Activated naive CD4-positive, alpha-beta T cell treated with anti-CD3 and anti-CD28 coated beads, Interleukin-2, amount 10 ng/mL, durations not matched to agents 7 days and 5 days (primary cell): ENCODE measurements around the gene RNF212.

Experiments used
- CTCF ChIA-PET: fragments of 350-600 bp; sonication (Branson Sonifier 250); formaldehyde crosslinking; loops from one replicate; lab custom pipeline; 2021; ENCODE audit warnings: antibody characterized with exemption; lab: Charles Lee
- DNase-seq: peaks from one replicate; pipeline ENCODE4 v3.0.0-alpha.2; 2020
- H3K27ac Mint-ChIP-seq: one replicate; pipeline ENCODE4 v1.8.0; 2021; ENCODE audit warnings: mild to moderate bottlenecking, moderate library complexity, mixed read lengths
- H3K27me3 Mint-ChIP-seq: one replicate; pipeline ENCODE4 v1.8.0; 2021; ENCODE audit warnings: mild to moderate bottlenecking, mixed read lengths
- H3K36me3 Mint-ChIP-seq: one replicate; pipeline ENCODE4 v1.8.0; 2021; ENCODE audit warnings: mixed read lengths
- H3K4me1 Mint-ChIP-seq: one replicate; pipeline ENCODE4 v1.8.0; 2021; ENCODE audit warnings: mixed read lengths
- H3K4me3 Mint-ChIP-seq: one replicate; pipeline ENCODE4 v1.8.0; 2021; ENCODE audit warnings: mild to moderate bottlenecking, moderate library complexity, mixed read lengths
- H3K9me3 Mint-ChIP-seq: one replicate; pipeline ENCODE4 v1.8.0; 2021; ENCODE audit warnings: mixed read lengths

Gene RNF212

DNA sequence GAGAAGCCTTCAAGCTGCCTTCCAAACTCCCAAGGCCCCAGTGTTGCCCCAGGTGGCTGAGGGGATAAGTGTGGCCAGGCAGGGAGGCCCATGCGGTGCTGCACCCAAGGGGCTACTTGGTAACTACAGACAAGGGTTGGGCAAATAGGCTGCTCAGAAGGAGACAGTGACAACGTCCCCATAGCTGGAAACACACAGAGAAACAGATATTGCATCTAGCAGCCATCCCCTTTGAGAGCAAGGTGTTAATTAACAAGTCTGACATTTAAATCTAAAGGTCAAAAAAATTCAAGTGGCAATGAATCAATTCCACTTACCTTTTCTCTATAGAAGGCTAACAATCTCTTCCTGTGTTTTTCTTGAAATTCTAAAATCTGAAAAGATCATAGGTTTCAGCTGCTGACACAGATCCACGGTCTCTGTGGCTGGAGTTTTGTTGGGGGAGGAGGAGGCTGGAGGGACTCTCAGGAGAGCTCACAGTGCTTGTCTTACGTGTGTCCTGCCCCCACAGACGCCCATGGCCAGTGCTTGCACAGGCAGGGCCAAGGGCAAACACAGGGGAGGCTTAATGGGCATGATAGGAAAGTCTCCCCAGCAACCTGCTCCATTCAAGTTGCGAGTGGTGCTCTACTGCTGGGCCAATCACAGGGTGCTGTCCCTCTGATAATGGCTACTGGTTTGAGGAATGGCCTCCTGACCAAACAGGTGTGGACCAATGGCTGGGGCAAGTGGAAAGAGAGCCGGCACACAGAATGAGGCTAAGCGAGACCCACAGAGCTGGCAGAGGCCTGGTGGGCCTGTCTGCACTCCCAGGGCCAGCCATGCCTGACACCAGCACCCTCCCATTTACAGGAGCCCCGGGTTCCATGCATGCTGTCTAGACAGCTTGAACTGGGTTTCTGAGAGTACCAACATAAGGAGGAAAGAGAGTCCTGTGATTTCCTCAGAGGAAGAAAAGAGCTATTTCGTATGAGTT is 22.6 kb downstream of the RNF212 start:
- DNase-seq, result no peak
- CTCF ChIA-PET, result no interaction called here

DNA sequence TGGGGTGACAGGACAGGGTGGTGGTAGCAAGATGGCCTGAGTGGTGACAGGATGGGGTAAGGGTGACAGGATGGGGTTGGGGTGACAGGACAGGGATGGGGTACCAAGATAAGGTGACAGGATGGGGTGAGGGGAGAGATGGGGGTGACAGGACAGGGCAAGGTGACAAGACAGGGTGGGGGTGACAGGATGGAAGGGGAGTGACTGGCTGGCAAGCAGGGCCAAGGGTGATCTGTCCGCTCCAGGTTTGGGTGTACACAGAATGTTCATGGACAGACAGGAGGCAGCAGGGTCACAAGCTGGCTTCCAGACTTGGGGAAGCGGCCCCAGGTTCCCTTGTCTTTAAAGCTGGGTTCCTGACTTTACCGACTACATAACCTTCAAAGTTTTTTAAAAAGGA is 23.3 kb downstream of the RNF212 start:
- peaks cover 10% of the 10 kb centered on the region for H3K27me3 Mint-ChIP-seq
- CTCF ChIA-PET, result no interaction called here
- H3K4me1 Mint-ChIP-seq, result no peaks in the 10 kb centered on the region
- DNase-seq, result no peak
- peaks cover 17% of the 10 kb centered on the region for H3K9me3 Mint-ChIP-seq
- H3K4me3 Mint-ChIP-seq, result no peak overlapping the region
- H3K27ac Mint-ChIP-seq, result no peak overlapping the region
- peaks cover 4% of the 10 kb centered on the region for H3K36me3 Mint-ChIP-seq

More for the DNA sequence above, 22.6 kb downstream of the RNF212 start:
- Mint-ChIP-seq H3K4me3 (no peak overlapping the region), H3K36me3 (peaks cover 4% of the 10 kb centered on the region), H3K4me1 (no peaks in the 10 kb centered on the region), H3K27ac (no peak overlapping the region), H3K27me3 (peaks cover 10% of the 10 kb centered on the region), H3K9me3 (peaks cover 17% of the 10 kb centered on the region)

DNA sequence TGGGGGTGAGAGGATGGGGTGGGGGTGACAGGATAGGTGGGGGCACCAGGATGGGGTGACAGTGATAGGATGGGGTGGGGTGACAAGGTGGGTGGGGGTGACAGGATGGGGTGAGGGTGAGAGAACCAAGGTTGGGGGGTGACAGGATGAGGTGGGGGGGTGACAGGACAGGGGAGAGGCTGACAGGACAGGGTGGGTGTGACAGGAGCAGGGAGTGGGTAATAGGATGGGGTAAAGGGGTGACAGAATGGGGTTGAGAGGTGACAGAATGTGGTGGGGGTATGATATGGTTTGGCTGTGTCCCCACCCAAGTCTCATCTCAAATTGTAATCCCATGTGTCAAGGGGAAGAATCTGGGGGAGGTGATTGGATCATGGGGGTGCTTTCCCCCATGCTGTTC is 26.0 kb downstream of the RNF212 start:
- H3K9me3 Mint-ChIP-seq, result peaks cover 17% of the 10 kb centered on the region
- no peak for DNase-seq
- peaks cover 10% of the 10 kb centered on the region for H3K27me3 Mint-ChIP-seq
- H3K4me3 Mint-ChIP-seq, result no peak overlapping the region
- peaks cover 4% of the 10 kb centered on the region for H3K36me3 Mint-ChIP-seq
- H3K27ac Mint-ChIP-seq, result no peak overlapping the region
- H3K4me1 Mint-ChIP-seq, result no peaks in the 10 kb centered on the region
- CTCF ChIA-PET, result no interaction called here

DNA sequence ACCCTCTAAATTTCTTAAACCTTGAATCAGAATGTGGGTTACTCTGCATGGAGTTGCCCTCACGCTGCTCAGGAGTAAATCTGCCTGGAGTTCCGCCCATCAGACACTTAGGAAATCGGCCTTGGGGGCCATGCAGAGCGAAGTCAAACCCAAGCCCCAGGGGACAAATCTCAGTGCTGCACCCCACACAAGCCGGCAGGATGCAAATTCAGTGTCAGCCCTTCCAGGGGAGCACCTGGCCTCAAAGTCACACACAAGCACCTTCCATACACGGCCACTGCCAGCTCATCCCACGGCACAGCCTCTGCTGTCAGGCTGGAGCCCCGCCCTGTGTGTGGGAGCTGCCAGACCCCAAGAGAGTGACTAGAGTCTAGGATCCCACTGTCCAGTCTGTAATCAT is 27.4 kb downstream of the RNF212 start:
- Mint-ChIP-seq H3K4me3 (no peak overlapping the region), H3K9me3 (peaks cover 17% of the 10 kb centered on the region), H3K36me3 (peaks cover 4% of the 10 kb centered on the region), H3K27me3 (peaks cover 20% of the 10 kb centered on the region), H3K27ac (no peak overlapping the region), H3K4me1 (no peaks in the 10 kb centered on the region)
- CTCF ChIA-PET, result no interaction called here
- DNase-seq, result no peak

DNA sequence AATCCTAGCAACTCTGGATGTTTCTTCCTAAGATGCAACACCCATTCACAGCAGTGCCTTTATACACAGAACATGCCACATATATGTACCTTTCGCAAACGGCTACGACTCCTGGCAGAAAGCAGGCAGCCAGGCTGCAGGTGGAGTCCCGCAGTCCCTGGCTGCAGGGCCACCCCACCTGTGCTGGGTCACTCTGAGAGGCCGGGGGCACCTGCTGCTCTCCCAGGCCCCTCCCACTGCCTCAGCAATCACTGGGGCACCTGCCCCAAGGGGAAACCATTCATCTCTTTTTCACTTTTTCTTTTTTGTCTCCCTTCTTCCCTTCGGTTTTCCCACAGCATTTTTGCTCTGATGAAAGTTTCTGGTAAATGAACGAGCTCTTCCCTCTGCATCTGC is 28.0 kb downstream of the RNF212 start:
- CTCF ChIA-PET, result no interaction called here
- Mint-ChIP-seq H3K4me3 (no peak overlapping the region), H3K36me3 (peaks cover 4% of the 10 kb centered on the region), H3K4me1 (no peaks in the 10 kb centered on the region), H3K27ac (no peak overlapping the region), H3K9me3 (peaks cover 17% of the 10 kb centered on the region), H3K27me3 (peaks cover 25% of the 10 kb centered on the region)
- DNase-seq, result no peak

DNA sequence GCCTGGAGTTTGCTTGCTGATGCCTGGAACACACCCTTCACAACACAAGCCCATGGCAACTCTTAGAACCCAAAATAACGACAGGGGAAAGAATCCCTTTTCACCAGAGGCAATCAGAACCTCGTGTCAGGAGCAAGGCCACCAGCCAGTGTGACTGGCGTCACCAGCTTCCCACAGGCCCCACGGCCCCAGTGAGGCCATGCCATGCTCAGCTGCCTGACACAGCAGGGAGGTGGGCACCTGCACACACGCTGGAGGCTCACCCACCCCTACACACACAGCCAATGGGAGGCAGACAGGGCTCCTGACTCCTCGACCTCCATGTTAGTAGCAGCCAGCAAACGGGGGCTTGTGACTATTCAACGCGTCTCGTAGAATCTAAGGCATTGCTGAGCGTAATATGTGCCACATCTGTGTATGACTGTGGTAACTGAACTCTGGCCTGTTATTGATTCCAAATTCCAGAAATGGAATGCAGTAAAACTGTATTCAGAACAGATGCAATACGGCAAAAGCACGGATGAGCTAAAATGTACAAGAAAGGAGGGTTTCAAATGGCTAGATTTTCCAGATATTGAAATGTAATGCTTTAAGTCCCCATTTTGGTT is 28.5 kb downstream of the RNF212 start:
- Mint-ChIP-seq H3K36me3 (peaks cover 4% of the 10 kb centered on the region), H3K9me3 (peaks cover 15% of the 10 kb centered on the region), H3K4me3 (no peak overlapping the region), H3K27ac (no peak overlapping the region), H3K27me3 (peaks cover 30% of the 10 kb centered on the region), H3K4me1 (no peaks in the 10 kb centered on the region)
- CTCF ChIA-PET, result no interaction called here
- DNase-seq, result no peak

DNA sequence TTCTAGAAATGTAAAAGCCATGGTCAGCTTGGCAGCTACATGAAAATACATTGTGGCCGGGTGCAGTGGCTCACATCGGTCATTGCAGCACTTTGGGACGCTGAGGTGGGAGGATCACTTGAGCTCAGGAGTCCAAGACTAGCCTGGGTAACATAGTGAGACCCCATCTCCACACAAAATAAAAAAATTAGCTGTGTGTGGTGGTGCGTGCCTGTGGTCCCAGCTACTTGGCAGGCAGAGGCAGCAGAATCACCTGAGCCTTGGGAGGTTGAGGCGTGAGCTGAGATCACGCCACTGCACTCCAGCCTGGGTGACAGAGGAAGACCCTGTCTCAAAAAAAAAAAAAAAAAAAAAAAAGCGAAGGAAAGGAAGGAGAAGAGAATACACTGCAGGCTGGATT is 29.0 kb downstream of the RNF212 start:
- H3K36me3 Mint-ChIP-seq, result peaks cover 4% of the 10 kb centered on the region
- CTCF ChIA-PET, result no interaction called here
- H3K9me3 Mint-ChIP-seq, result peaks cover 11% of the 10 kb centered on the region
- no peaks in the 10 kb centered on the region for H3K4me1 Mint-ChIP-seq
- peaks cover 33% of the 10 kb centered on the region for H3K27me3 Mint-ChIP-seq
- no peak overlapping the region for H3K4me3 Mint-ChIP-seq
- no peak overlapping the region for H3K27ac Mint-ChIP-seq
- no peak for DNase-seq

DNA sequence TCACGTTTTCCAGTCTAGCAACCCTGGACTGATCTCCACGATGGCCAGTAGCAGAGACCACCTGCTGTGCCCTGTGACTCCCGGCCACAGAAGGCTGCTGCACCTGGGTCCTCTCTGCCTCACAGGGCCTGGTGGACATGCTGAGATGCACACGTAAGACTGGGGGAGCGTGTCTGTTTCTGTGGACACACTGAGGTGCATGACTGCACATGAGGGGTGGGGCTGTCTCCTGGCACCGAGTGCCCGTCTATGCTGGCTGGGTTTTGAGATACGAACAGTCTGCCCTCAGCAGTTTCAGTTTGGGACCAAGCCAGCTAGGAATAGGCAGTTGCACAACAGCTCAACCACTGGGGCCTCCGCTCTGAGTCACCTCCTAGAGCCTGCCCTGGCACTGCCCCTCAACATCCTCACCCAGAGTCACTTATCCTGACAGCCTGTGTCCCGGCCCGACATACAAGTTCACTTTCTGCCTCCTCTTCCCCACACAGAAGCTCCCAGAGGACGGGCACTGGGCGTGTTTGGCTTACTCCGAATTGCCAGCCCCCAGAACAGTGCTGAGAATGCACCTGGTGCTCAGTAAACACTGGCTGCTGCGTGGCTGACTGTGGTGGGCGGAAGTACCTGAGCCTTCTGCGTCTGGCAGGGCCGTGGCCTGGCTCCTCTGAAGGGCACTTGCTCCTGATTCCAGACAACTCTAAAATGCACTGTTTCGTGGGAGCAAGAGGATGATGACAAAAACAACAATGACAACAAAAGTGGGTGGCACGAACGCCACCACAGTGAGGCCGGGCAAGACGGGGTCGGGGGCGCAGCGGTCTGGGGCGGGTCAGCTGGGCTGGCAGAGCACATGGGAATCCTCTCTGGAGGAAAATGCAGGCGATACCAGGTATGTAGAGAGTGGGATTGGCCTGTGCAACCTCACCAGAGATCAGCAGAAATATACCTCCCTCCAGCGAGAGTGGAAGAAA is 30.9 kb downstream of the RNF212 start:
- DNase-seq, result no peak
- Mint-ChIP-seq H3K9me3 (no peaks in the 10 kb centered on the region), H3K27me3 (peaks cover 31% of the 10 kb centered on the region), H3K4me3 (no peak overlapping the region), H3K27ac (no peak overlapping the region), H3K4me1 (no peaks in the 10 kb centered on the region), H3K36me3 (no peaks in the 10 kb centered on the region)
- CTCF ChIA-PET, result no interaction called here

DNA sequence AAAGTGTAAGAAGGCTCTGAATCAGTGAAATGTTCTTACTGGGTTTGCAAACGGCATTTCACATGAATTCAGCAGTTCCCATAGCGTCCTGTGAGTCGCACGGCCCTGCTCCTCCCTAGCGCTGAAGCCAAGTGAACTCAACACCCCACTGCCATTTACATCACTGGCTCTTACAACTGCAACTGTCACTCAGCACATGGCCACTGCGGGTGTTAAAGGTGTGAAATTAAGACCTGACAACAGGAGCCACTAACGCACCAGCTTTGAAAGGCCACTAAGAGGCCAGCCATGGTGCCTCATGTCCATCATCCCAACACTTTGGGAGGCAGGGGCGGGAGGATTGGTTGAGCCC is 31.7 kb downstream of the RNF212 start:
- H3K4me1 Mint-ChIP-seq, result no peaks in the 10 kb centered on the region
- DNase-seq, result no peak
- CTCF ChIA-PET, result no interaction called here
- H3K27me3 Mint-ChIP-seq, result peaks cover 35% of the 10 kb centered on the region
- H3K4me3 Mint-ChIP-seq, result no peak overlapping the region
- H3K36me3 Mint-ChIP-seq, result no peaks in the 10 kb centered on the region
- H3K9me3 Mint-ChIP-seq, result no peaks in the 10 kb centered on the region
- no peak overlapping the region for H3K27ac Mint-ChIP-seq

DNA sequence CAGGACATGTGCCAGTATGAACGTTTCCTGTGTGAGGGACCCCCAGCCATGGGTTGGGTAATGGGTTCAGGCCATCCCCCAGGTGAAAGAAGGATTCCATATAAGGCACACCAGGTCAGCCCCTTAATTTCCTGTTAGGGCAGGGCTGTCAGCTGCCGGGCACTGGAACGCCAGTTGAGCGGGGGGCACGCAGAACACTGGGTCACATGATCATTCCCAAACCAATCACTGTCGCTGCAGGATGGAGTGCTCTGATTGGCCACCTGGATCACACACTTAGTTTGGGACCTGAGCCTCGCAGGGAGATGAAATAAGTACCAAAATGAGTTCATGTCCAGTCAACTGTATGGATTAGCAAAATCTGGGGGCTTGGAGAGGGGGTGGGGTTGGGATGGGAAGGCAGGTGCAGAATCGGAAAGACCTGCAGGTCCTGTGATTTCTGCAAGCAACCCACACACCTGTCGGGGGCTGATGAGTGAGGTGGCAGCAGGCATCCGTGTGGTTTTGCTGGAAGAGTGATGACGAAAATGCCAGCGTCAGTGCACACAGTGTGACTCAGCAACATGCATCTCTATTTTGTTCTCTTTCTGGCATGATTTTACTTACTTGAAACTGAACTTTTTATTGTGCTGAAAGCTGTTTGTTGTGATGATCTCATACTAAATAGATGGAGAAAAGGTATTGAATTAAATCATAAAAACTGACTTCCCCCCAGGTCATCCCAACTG is 32.2 kb downstream of the RNF212 start:
- DNase-seq, result no peak

DNA sequence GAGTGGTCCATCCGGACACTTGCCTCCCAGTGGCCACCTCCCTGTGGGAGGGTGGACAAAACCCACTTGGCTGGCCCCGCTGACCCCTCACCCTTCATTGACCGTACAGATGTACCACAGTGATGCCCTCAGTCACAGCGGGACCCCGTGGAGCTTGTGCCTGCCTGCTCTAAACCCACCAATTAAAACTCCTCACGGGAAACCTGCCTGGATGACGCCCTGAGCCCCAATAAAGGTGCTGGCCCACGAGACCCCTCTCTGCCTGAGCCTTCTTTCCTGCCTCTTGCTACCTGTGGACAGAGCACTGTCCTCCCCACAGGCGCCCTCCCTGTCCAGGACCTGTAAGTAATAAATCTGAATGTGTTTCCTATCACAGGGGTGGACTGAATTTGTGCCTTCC is 32.9 kb downstream of the RNF212 start:
- Mint-ChIP-seq H3K9me3 (no peaks in the 10 kb centered on the region), H3K27ac (no peak overlapping the region), H3K4me3 (no peak overlapping the region), H3K4me1 (no peaks in the 10 kb centered on the region), H3K27me3 (peaks cover 35% of the 10 kb centered on the region), H3K36me3 (no peaks in the 10 kb centered on the region)
- CTCF ChIA-PET, result no interaction called here
- DNase-seq, result no peak

More for the DNA sequence above, 32.2 kb downstream of the RNF212 start:
- CTCF ChIA-PET, result no interaction called here
- Mint-ChIP-seq H3K27me3 (peaks cover 35% of the 10 kb centered on the region), H3K27ac (no peak overlapping the region), H3K4me3 (no peak overlapping the region), H3K4me1 (no peaks in the 10 kb centered on the region), H3K36me3 (no peaks in the 10 kb centered on the region), H3K9me3 (no peaks in the 10 kb centered on the region)

DNA sequence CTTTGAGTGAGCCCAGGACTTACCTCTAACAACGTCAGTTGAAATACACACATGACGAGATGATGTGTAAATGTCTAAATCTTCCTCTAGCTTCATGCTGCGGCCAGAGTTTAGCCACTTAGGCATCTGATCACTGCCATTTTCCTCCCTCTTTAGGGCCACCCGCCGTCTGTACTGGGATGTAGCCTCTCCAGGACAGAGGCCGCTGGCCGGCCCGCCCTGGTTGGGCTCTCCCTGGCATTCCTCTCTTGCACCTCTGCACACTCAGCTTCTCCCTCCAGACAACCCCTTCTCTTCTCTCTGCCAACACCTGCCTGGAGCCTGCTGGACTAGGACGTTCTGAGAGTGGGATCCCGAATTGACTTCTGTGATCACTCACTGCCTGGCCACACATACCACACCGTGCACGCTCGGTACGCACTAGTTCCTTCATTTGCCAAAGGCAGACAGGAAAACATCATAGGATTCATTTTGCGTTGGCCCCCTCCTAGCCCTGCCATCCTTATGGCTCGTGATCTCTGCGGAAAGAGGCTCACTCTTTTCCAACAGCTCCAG is 33.6 kb downstream of the RNF212 start:
- CTCF ChIA-PET, result no interaction called here
- Mint-ChIP-seq H3K9me3 (no peaks in the 10 kb centered on the region), H3K36me3 (no peaks in the 10 kb centered on the region), H3K27ac (no peak overlapping the region), H3K27me3 (peaks cover 37% of the 10 kb centered on the region), H3K4me1 (no peaks in the 10 kb centered on the region), H3K4me3 (no peak overlapping the region)
- no peak for DNase-seq

DNA sequence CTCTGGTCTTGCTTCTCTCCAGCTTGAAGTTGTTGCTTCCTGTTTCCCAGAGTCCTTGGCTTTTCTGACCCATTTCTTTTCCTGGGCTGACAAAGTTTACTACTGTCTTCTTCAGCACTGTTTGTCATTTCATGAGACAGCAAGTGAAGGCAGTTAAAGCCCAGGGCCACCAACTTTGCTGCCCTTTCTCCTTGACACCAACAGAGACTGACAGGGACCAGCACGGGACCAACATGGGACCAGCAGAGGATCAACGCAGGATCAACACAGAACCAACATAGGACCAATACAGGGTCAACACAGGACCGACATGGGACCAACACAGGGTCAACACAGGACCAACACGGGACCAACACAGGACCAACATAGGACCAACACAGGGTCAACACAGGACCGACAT is 34.9 kb downstream of the RNF212 start:
- no peak overlapping the region for H3K27ac Mint-ChIP-seq
- CTCF ChIA-PET, result no interaction called here
- H3K4me3 Mint-ChIP-seq, result no peak overlapping the region

More for the DNA sequence above, 34.9 kb downstream of the RNF212 start:
- no peaks in the 10 kb centered on the region for H3K9me3 Mint-ChIP-seq
- no peaks in the 10 kb centered on the region for H3K36me3 Mint-ChIP-seq
- no peaks in the 10 kb centered on the region for H3K4me1 Mint-ChIP-seq
- H3K27me3 Mint-ChIP-seq, result peaks cover 44% of the 10 kb centered on the region
- no peak for DNase-seq
